HEK293T (cell line): ENCODE results near the gene KRT8.

Source experiments
- CTCF ChIA-PET: fragments of 350-600 bp; formaldehyde crosslinking; extraction: SDS; loops from one replicate; lab custom pipeline; 2021; ENCODE audit warnings: antibody characterized with exemption, inconsistent platforms; lab: Yijun Ruan, JAX
- POLR2A ChIA-PET: fragments of 350-600 bp; formaldehyde crosslinking; extraction: SDS; loops from one replicate; lab custom pipeline; 2020; ENCODE audit warnings: antibody characterized with exemption, inconsistent platforms; lab: Yijun Ruan, JAX
- DNase-seq: peaks from one replicate; pipeline ENCODE4 v3.0.0; 2012; ENCODE audit warnings: mixed read lengths; ENCODE audit errors: extremely low spot score
- ARNT ChIP-seq: fragments of 450-650 bp; IDR thresholded peaks from 2 replicates; pipeline ENCODE4 v1.6.1; 2017; ENCODE audit warnings: mild to moderate bottlenecking
- BHLHE40 ChIP-seq: fragments of 450-650 bp; IDR thresholded peaks from 2 replicates; pipeline ENCODE4 v1.6.1; 2016; ENCODE audit warnings: mild to moderate bottlenecking, moderate library complexity, borderline replicate concordance
- CTBP1 ChIP-seq: fragments of 450-650 bp; IDR thresholded peaks from 2 replicates; pipeline ENCODE4 v1.6.1; 2016; ENCODE audit warnings: borderline replicate concordance
- ELF4 ChIP-seq: fragments of 450-650 bp; IDR thresholded peaks from 2 replicates; pipeline ENCODE4 v1.6.1; 2017; ENCODE audit warnings: antibody characterized with exemption
- FOXA1 ChIP-seq: fragments of 450-650 bp; IDR thresholded peaks from 2 replicates; pipeline ENCODE4 v1.6.1; 2016; ENCODE audit warnings: mild to moderate bottlenecking
- FOXK2 ChIP-seq: fragments of 450-650 bp; IDR thresholded peaks from 2 replicates; pipeline ENCODE4 v1.6.1; 2016; ENCODE audit warnings: mild to moderate bottlenecking
- FOXM1 ChIP-seq: fragments of 450-650 bp; IDR thresholded peaks from 2 replicates; pipeline ENCODE4 v1.6.1; 2017; ENCODE audit warnings: mild to moderate bottlenecking, borderline replicate concordance
- HDGF ChIP-seq: fragments of 450-650 bp; IDR thresholded peaks from 2 replicates; pipeline ENCODE4 v1.6.1; 2017; ENCODE audit warnings: antibody characterized with exemption, borderline replicate concordance
- L3MBTL2 ChIP-seq: fragments of 450-650 bp; conservative IDR thresholded peaks from 2 replicates; pipeline ENCODE4 v1.6.1; 2016; ENCODE audit warnings: mild to moderate bottlenecking
- LEF1 ChIP-seq: fragments of 450-650 bp; IDR thresholded peaks from 2 replicates; pipeline ENCODE4 v1.6.1; 2017; ENCODE audit warnings: mild to moderate bottlenecking, borderline replicate concordance
- NFRKB ChIP-seq: fragments of 450-650 bp; IDR thresholded peaks from 2 replicates; pipeline ENCODE4 v1.6.1; 2016; ENCODE audit warnings: mild to moderate bottlenecking, moderate library complexity
- SP1 ChIP-seq: fragments of 450-650 bp; IDR thresholded peaks from 2 replicates; pipeline ENCODE4 v1.6.1; 2017
- SUZ12 ChIP-seq: fragments of 450-650 bp; IDR thresholded peaks from 2 replicates; pipeline ENCODE4 v1.6.1; 2016; ENCODE audit warnings: mild to moderate bottlenecking
- TARDBP ChIP-seq: fragments of 450-650 bp; IDR thresholded peaks from 2 replicates; pipeline ENCODE4 v1.6.1; 2016
- ZNF384 ChIP-seq: fragments of 450-650 bp; IDR thresholded peaks from 2 replicates; pipeline ENCODE4 v1.6.1; 2016
- TF ChIP-seq, protein P1 (sequence below): fragments of 450-650 bp; IDR thresholded peaks from 2 replicates; pipeline ENCODE4 v1.6.1; 2016

Gene KRT8

DNA sequence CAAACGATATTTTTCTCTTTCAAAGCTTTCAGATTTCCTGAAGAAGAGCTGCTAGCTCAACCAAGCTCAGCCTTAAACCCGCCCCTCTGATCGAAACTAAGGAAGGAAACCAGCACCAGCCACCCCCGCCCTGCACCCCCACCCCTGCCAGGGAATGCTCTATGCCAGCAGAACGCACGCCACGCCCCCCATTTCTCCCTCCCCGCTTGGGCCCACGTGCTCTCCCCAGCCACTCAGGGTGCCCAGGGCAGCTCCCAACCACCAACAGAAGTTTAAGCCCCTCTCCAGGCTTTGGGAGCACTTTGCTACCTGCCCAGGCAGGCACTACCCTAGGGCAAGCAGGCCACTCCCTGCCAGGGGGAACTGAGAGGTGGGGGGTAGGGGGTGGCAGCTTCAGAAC is 37.2 kb downstream of the KRT8 start:
- no peak for TF ChIP-seq ELF4
- TF ChIP-seq NFRKB: no peak
- no peak for TF ChIP-seq SUZ12
- no peak for TF ChIP-seq ZNF384
- no peak for TF ChIP-seq FOXK2
- TF ChIP-seq FOXA1: no peak
- TF ChIP-seq L3MBTL2: no peak
- no peak for TF ChIP-seq TARDBP
- TF ChIP-seq CTBP1: no peak
- TF ChIP-seq FOXM1: no peak
- TF ChIP-seq SP1: no peak
- DNase-seq: no peak
- CTCF ChIA-PET: interaction anchor here (1.5 to 2.7 kb wide), 2 partner anchors 12 to 17 kb away, joined by 6 read pairs; no protein-coding TSS in a partner anchor

DNA sequence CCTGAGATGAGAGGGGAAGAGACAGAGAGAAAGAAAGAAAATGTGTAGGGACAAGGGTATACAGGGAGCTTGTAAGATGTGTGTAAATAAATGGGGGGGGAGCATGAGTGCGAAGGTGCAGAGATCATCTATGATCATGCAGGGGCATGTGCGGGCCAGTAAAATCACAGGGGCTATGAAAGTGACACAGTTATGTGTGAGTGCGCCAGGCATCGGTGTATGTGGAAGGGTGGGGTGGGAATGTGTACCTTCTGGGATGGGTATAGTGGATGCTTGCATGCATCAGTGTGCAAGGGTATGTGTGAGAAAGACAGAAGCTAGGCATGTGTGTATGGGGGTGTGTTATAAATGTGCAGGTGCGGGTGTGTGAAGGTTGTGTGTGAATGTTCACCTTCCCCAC is 37.7 kb downstream of the KRT8 start:
- ChIA-PET POLR2A (no interaction called here), CTCF (interaction anchor here (1.5 to 2.7 kb wide), 2 partner anchors 12 to 17 kb away, joined by 6 read pairs; no protein-coding TSS in a partner anchor)
- no peak for DNase-seq
- TF ChIP-seq FOXA1 (no peak), L3MBTL2 (no peak), ZNF384 (no peak), SP1 (no peak), TARDBP (no peak), CTBP1 (no peak)
- TF ChIP-seq, protein P1, sequence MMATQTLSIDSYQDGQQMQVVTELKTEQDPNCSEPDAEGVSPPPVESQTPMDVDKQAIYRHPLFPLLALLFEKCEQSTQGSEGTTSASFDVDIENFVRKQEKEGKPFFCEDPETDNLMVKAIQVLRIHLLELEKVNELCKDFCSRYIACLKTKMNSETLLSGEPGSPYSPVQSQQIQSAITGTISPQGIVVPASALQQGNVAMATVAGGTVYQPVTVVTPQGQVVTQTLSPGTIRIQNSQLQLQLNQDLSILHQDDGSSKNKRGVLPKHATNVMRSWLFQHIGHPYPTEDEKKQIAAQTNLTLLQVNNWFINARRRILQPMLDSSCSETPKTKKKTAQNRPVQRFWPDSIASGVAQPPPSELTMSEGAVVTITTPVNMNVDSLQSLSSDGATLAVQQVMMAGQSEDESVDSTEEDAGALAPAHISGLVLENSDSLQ: no peak

More for the DNA sequence above, 37.2 kb downstream of the KRT8 start:
- POLR2A ChIA-PET: no interaction called here

DNA sequence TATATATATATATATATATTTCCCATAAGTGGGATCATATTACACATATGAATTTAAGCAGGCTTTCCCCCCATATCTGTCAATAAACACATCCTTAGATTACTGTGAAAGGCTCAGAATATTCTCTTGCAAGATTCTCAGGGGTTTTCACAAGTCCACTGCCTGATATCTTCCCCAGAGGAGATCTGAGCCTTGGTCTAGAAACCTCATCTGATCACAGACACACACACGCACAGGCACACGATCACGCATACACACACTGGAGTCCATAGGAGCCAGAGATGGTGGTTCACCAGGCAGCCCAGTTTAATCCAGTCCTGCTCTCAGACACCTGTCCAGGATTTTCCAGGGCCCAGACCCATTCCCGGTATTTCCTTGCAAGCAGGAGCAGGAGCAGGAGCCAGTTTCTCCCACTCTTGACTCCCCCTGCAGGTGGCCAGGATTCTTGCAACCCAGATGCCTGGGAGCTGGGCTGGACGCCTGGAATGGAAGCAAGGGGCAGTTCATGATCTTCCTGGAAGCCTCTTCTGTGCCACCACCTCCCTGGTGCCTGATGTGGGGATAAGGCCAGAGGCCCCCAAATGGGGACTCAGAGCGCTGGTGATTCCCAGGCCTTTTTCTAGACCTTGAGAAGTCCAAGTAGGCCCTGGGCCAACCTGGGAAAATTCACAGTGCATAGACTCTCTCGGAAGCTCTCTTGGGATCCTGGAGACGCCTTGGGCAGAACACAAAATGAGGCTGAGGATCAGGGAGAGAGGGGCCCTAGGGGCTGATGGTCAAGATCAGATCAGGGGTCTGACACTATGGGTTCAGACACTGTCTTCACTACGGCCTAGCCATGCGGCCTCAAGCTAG is 39.6 kb downstream of the KRT8 start:
- peak; percentile 85 for DNase-seq
- CTCF ChIA-PET: interaction anchor here (0.5 to 2.7 kb wide), 15 partner anchors 8 to 485 kb away, joined by 3 to 7 read pairs (median 3); partner anchors contain the start of genes KRT1 and KRT3
- no peak for TF ChIP-seq CTBP1
- POLR2A ChIA-PET: interaction anchor here (1.6 kb wide), 1 partner anchor 13 kb away, joined by 3 read pairs; no protein-coding TSS in a partner anchor

DNA sequence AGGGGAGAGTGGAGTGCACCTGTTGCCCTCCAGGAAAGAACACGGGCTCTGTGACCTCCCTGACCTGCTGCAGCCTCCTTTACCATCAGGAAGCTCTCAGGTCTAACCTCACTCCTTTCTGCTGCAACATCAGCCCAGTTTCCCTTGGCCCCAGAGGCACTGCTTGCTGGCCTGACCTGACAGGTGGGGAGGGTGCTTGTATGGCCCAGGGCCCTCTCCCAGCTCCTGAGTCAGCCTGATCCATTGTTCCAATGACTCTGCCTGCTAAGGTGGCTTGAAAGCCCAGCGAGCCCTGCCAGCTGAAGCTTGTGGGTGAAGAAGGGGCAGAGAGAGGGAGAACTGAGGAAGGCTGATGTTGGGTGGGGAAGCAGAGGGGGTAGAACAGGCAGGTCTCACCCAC is 42.9 kb downstream of the KRT8 start:
- no peak for TF ChIP-seq HDGF
- no peak for TF ChIP-seq ELF4
- TF ChIP-seq SP1: no peak
- TF ChIP-seq ARNT: no peak
- TF ChIP-seq CTBP1: no peak
- CTCF ChIA-PET: interaction anchor here (1.0 kb wide), 1 partner anchor 9 kb away, joined by 3 read pairs; no protein-coding TSS in a partner anchor
- no peak for DNase-seq
- POLR2A ChIA-PET: no interaction called here

DNA sequence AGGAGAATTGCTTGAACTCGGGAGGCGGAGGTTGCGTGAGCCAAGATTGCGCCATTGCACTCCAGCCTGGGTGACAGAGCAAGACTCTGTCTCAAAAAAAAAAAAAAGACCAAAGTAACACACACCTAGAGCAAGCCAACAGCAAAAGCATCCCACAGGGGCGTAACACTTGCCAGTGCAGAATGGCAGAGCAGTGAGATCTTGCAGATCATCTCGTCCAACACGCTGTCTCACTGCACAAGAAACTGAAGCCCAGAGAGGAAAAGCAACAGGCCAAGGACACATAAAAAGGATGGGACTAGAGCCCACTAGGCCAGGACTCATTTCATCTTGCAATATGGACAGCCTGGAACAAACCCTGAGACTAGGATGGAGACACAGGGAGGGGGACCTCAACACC is 43.4 kb downstream of the KRT8 start:
- ChIA-PET CTCF (interaction anchor here (0.5 to 1.0 kb wide), 2 partner anchors 9 to 267 kb away, joined by 3 read pairs; no protein-coding TSS in a partner anchor), POLR2A (no interaction called here)
- DNase-seq: no peak
- no peak for TF ChIP-seq TARDBP
- no peak for TF ChIP-seq ZNF384
- TF ChIP-seq FOXA1: no peak
- no peak for TF ChIP-seq FOXM1
- TF ChIP-seq FOXK2: no peak
- no peak for TF ChIP-seq ARNT
- no peak for TF ChIP-seq NFRKB
- TF ChIP-seq L3MBTL2: no peak
- no peak for TF ChIP-seq ELF4
- no peak for TF ChIP-seq SP1
- no peak for TF ChIP-seq HDGF
- TF ChIP-seq LEF1: no peak
- no peak for TF ChIP-seq SUZ12
- no peak for TF ChIP-seq BHLHE40
- no peak for TF ChIP-seq CTBP1
- TF ChIP-seq, protein P1: no peak

DNA sequence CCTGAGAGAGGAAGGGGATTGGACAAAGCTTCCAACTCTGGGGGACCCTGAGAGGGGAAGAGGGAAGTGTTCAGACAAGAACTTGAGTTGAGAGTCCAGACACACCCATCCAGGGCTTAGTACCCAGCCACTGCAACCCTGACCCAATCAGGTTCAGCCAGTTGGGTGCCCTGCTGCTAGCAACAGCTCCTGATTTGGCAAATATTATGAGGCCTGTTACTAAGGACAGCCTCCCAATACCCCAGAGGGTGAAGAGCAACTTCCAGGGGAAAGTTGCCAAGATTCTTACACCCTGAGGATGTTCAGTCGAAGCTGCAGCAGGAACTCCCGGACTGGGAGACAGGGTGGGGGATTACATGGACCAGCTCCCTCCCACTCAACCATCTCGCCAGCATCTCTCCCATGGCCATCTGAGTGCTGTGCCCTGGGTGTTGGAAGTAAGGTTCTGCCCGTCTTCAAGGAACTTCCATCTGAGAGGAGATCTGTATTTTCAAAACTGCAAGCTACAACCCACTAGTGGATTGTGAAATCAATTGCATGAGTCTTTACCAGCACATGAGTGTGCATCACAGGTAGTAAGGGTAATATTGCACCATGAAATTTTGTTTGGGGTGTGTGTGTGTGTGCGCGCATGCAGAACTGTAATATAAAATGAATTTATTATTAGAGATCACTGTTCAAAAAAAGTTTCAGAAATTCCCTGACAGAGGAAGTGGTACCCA is 44.6 kb downstream of the KRT8 start:
- ChIA-PET POLR2A (no interaction called here), CTCF (no interaction called here)
- no peak for DNase-seq
- TF ChIP-seq, protein P1: no peak
- TF ChIP-seq SUZ12 (no peak), NFRKB (no peak), FOXA1 (no peak), TARDBP (no peak), ARNT (no peak), SP1 (no peak), FOXK2 (no peak), L3MBTL2 (no peak), CTBP1 (no peak), LEF1 (no peak), FOXM1 (no peak), ELF4 (no peak), ZNF384 (no peak)
